Neural progenitor cell (in vitro differentiated cells): ENCODE measurements around the gene MLYCD. TPM values are rescaled to one million over a fixed set of nuclear protein-coding genes. Genes with fewer than 3 reads are reported as not detected.
A peak's percentile ranks its signal among the peaks of the same experiment; 100 is the strongest.

ENCODE experiments used
- DNase-seq: peaks from one replicate; pipeline ENCODE4 v3.0.0-alpha.2; 2016; ENCODE audit warnings: low spot score
- H2AFZ ChIP-seq: fragments of 200-600 bp; sonication (generic); replicated peaks from 2 replicates; pipeline ENCODE4 v1.6.1; 2016; ENCODE audit warnings: antibody characterized with exemption
- H3F3A ChIP-seq: fragments of 200-600 bp; sonication (generic); 2 replicates; pipeline ENCODE4 v1.6.1; 2016; ENCODE audit warnings: antibody characterized with exemption, low read depth
- H3K27ac ChIP-seq: fragments of 200-600 bp; sonication (generic); 2 replicates; pipeline ENCODE4 v1.5.1; 2016; ENCODE audit warnings: mild to moderate bottlenecking
- H3K27me3 ChIP-seq: fragments of 200-600 bp; sonication (generic); 2 replicates; pipeline ENCODE4 v1.6.1; 2016; ENCODE audit warnings: mild to moderate bottlenecking, moderate library complexity
- H3K36me3 ChIP-seq: fragments of 200-600 bp; sonication (generic); 2 replicates; pipeline ENCODE4 v1.5.1; 2016
- H3K4me1 ChIP-seq: fragments of 200-600 bp; sonication (generic); 2 replicates; pipeline ENCODE4 v1.6.1; 2016; ENCODE audit warnings: mixed run types
- H3K4me2 ChIP-seq: fragments of 200-600 bp; sonication (generic); 2 replicates; pipeline ENCODE4 v1.6.1; 2016
- H3K4me3 ChIP-seq: fragments of 200-600 bp; sonication (generic); 2 replicates; pipeline ENCODE4 v1.5.1; 2016
- H3K79me2 ChIP-seq: fragments of 200-600 bp; sonication (generic); 2 replicates; pipeline ENCODE4 v1.6.1; 2016; ENCODE audit warnings: low read depth
- H3K9ac ChIP-seq: fragments of 200-600 bp; sonication (generic); 2 replicates; pipeline ENCODE4 v1.6.1; 2016
- H3K9me3 ChIP-seq: fragments of 200-600 bp; sonication (generic); 2 replicates; pipeline ENCODE4 v1.5.1; 2016; ENCODE audit warnings: low read depth
- H4K20me1 ChIP-seq: fragments of 200-600 bp; sonication (generic); 2 replicates; pipeline ENCODE4 v1.6.1; 2016; ENCODE audit warnings: low read depth
- H3K27ac Mint-ChIP-seq: 3 replicates; pipeline ENCODE4 v1.8.0; 2021; ENCODE audit warnings: mixed read lengths
- H3K27me3 Mint-ChIP-seq: 2 replicates; pipeline ENCODE4 v1.8.0; 2022; ENCODE audit warnings: low read depth, mild to moderate bottlenecking, inconsistent platforms, moderate library complexity, mixed read lengths; ENCODE audit not compliant: insufficient read depth
- H3K36me3 Mint-ChIP-seq: 3 replicates; pipeline ENCODE4 v1.8.0; 2021; ENCODE audit warnings: mixed read lengths
- H3K4me1 Mint-ChIP-seq: 3 replicates; pipeline ENCODE4 v1.8.0; 2021; ENCODE audit warnings: mixed read lengths
- H3K4me3 Mint-ChIP-seq: 3 replicates; pipeline ENCODE4 v1.8.0; 2021; ENCODE audit warnings: mild to moderate bottlenecking, moderate library complexity, mixed read lengths
- H3K9me3 Mint-ChIP-seq: 3 replicates; pipeline ENCODE4 v1.8.0; 2020; ENCODE audit warnings: mixed read lengths
- CTCF ChIP-seq: fragments of 200-600 bp; sonication (generic); IDR thresholded peaks from 2 replicates; pipeline ENCODE4 v1.5.1; 2017; ENCODE audit warnings: antibody characterized with exemption, mild to moderate bottlenecking
- EZH2 ChIP-seq: fragments of 200-600 bp; sonication (generic); IDR thresholded peaks from 2 replicates; pipeline ENCODE4 v1.6.1; 2017; ENCODE audit warnings: antibody characterized with exemption, mild to moderate bottlenecking, moderate library complexity
- EZH2phosphoT487 ChIP-seq: fragments of 200-600 bp; sonication (generic); IDR thresholded peaks from 2 replicates; pipeline ENCODE4 v1.6.1; 2017; ENCODE audit warnings: antibody characterized with exemption
- total RNA-seq: library from RNA; depleted of rRNA; stranded (reverse); fragments of >200 nt; gene quantifications from 2 replicates; pipeline ENCODE4 v1.2.3, GENCODE V29; 2015; ENCODE audit warnings: low replicate concordance

The MLYCD gene
- total RNA-seq, 1 donor from 2014 or later: 2.5 TPM

GRCh38 chr16:83895243-83895642 is 3.7 kb upstream of the MLYCD start:
- Histone ChIP-seq H3K27ac (no peak overlapping the region), H2AFZ (no peak overlapping the region), H3K4me3 (no peak overlapping the region), H3K4me2 (no peak overlapping the region), H3K79me2 (peaks cover 7% of the 10 kb centered on the region), H3K27me3 (peaks cover 20% of the 10 kb centered on the region), H3F3A (peaks cover 8% of the 10 kb centered on the region), H3K9me3 (no peaks in the 10 kb centered on the region), H3K9ac (no peak overlapping the region), H3K4me1 (peaks cover 5% of the 10 kb centered on the region), H4K20me1 (peaks cover 8% of the 10 kb centered on the region), H3K36me3 (no peaks in the 10 kb centered on the region)
- peaks cover 10% of the 10 kb centered on the region for H3K4me1 Mint-ChIP-seq
- no peak overlapping the region for H3K4me3 Mint-ChIP-seq
- H3K27me3 Mint-ChIP-seq: peaks cover 11% of the 10 kb centered on the region
- peaks cover 3% of the 10 kb centered on the region for H3K36me3 Mint-ChIP-seq
- H3K9me3 Mint-ChIP-seq: peaks cover 14% of the 10 kb centered on the region
- no peak overlapping the region for H3K27ac Mint-ChIP-seq
- no peak for TF ChIP-seq EZH2
- no peak for TF ChIP-seq CTCF
- TF ChIP-seq EZH2phosphoT487: no peak
- no peak for DNase-seq

GRCh38 chr16:83895942-83896341 is 3.0 kb upstream of the MLYCD start:
- no peak overlapping the region for H3K4me3 ChIP-seq
- Mint-ChIP-seq H3K27ac (no peak overlapping the region), H3K36me3 (peaks cover 3% of the 10 kb centered on the region), H3K9me3 (peaks cover 9% of the 10 kb centered on the region), H3K27me3 (peaks cover 11% of the 10 kb centered on the region), H3K4me1 (peaks cover 16% of the 10 kb centered on the region), H3K4me3 (no peak overlapping the region)
- no peak overlapping the region for H3K9ac ChIP-seq
- H3K27me3 ChIP-seq: peaks cover 20% of the 10 kb centered on the region
- H3K4me2 ChIP-seq: no peak overlapping the region
- H3F3A ChIP-seq: peaks cover 8% of the 10 kb centered on the region
- no peak overlapping the region for H3K27ac ChIP-seq
- H3K36me3 ChIP-seq: no peaks in the 10 kb centered on the region
- peaks cover 5% of the 10 kb centered on the region for H3K4me1 ChIP-seq
- TF ChIP-seq EZH2phosphoT487 (no peak), CTCF (no peak), EZH2 (no peak)
- no peak overlapping the region for H2AFZ ChIP-seq
- peaks cover 11% of the 10 kb centered on the region for H4K20me1 ChIP-seq
- DNase-seq: no peak
- no peaks in the 10 kb centered on the region for H3K9me3 ChIP-seq
- peaks cover 13% of the 10 kb centered on the region for H3K79me2 ChIP-seq

- TF ChIP-seq EZH2 (no peak), EZH2phosphoT487 (no peak)
- H3K4me3 ChIP-seq: peak overlapping the region; percentile 70
These were observed 470 bp downstream of the MLYCD start for GRCh38 chr16:83899272-83899897.

GRCh38 chr16:83899978-83900377 is 1.1 kb downstream of the MLYCD start:
- Histone ChIP-seq H3K4me2 (peak overlapping the region; percentile 94), H3K9me3 (no peaks in the 10 kb centered on the region), H3K27ac (no peak overlapping the region), H3F3A (peaks cover 8% of the 10 kb centered on the region), H3K4me1 (peaks cover 5% of the 10 kb centered on the region), H3K4me3 (peak overlapping the region; percentile 70), H3K27me3 (peaks cover 20% of the 10 kb centered on the region), H4K20me1 (peaks cover 13% of the 10 kb centered on the region), H3K79me2 (peaks cover 13% of the 10 kb centered on the region), H3K36me3 (no peaks in the 10 kb centered on the region), H2AFZ (no peak overlapping the region), H3K9ac (no peak overlapping the region)
- Mint-ChIP-seq H3K36me3 (peaks cover 2% of the 10 kb centered on the region), H3K9me3 (no peaks in the 10 kb centered on the region), H3K4me1 (peaks cover 40% of the 10 kb centered on the region), H3K4me3 (peak overlapping the region; percentile 93), H3K27me3 (peaks cover 9% of the 10 kb centered on the region), H3K27ac (no peak overlapping the region)
- TF ChIP-seq EZH2phosphoT487 (no peak), EZH2 (no peak), CTCF (no peak)
- no peak for DNase-seq

More at GRCh38 chr16:83899272-83899897, 470 bp downstream of the MLYCD start:
- Histone ChIP-seq H3K27me3 (peaks cover 20% of the 10 kb centered on the region), H3K9me3 (no peaks in the 10 kb centered on the region), H3K36me3 (no peaks in the 10 kb centered on the region), H3K27ac (no peak overlapping the region), H4K20me1 (peaks cover 13% of the 10 kb centered on the region), H3K79me2 (peaks cover 13% of the 10 kb centered on the region), H3F3A (peaks cover 8% of the 10 kb centered on the region), H2AFZ (peak overlapping the region; percentile 81), H3K4me2 (peak overlapping the region; percentile 94), H3K4me1 (peaks cover 5% of the 10 kb centered on the region), H3K9ac (no peak overlapping the region)
- Mint-ChIP-seq H3K4me1 (peaks cover 36% of the 10 kb centered on the region), H3K27ac (no peak overlapping the region), H3K36me3 (peaks cover 2% of the 10 kb centered on the region), H3K9me3 (no peaks in the 10 kb centered on the region), H3K27me3 (peaks cover 10% of the 10 kb centered on the region), H3K4me3 (peak overlapping the region; percentile 93)
- DNase-seq: peak; percentile 82
